Muscle of arm (tissue), 12 donors: ENCODE results near the gene EXD3. TPM values are rescaled to one million over a fixed set of nuclear protein-coding genes. Genes with fewer than 3 reads are reported as not detected.
"Not testable (repeated sequence)": the region's sequence is repeated elsewhere in the genome, so short reads cannot be mapped to it uniquely, and the experiment has no call there.

Experiments
- DNase-seq: peaks from one replicate; pipeline ENCODE4 v3.0.0-alpha.2; 2013
- polyA plus RNA-seq, 12 donors: library from polyadenylated mRNA; unstranded; fragments of 120-200 nt; gene quantifications; one replicate each; pipeline ENCODE4 v1.2.1, GENCODE V29; 2013; ENCODE audit not compliant: insufficient read length in 12 of 12

EXD3 gene
- polyA plus RNA-seq, 12 donors: 6.7 to 21.6 (median 11.6) TPM; not detected in 1

DNA sequence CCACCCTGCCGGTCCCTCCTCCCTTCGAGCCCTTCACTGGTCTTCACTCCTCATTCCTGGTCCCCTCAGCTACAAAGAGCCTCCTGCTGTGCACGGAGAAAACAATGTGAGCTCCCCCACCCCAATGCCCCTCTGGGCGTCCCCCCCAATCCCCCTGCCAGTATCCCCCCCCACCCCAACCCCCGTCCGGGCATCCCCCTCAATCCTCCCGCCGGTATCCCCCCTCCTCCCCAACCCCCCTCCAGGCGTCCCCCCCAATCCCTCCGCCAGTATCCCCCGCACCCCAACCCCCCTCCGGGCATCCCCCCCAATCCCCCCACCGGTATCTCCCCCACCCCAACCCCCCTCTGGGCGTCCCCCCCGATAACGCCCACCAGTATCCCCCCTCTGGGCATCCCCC, 42.8 kb downstream of the EXD3 start:
- DNase-seq: no peak

GRCh38 chr9:137379761-137380161, 43.2 kb downstream of the EXD3 start:
- DNase-seq: no peak

GRCh38 chr9:137378688-137379410, 44.1 kb downstream of the EXD3 start:
- not testable (repeated sequence) for DNase-seq

- DNase-seq: no peak
These were observed 46.6 kb downstream of the EXD3 start for GRCh38 chr9:137376386-137376785.

DNA sequence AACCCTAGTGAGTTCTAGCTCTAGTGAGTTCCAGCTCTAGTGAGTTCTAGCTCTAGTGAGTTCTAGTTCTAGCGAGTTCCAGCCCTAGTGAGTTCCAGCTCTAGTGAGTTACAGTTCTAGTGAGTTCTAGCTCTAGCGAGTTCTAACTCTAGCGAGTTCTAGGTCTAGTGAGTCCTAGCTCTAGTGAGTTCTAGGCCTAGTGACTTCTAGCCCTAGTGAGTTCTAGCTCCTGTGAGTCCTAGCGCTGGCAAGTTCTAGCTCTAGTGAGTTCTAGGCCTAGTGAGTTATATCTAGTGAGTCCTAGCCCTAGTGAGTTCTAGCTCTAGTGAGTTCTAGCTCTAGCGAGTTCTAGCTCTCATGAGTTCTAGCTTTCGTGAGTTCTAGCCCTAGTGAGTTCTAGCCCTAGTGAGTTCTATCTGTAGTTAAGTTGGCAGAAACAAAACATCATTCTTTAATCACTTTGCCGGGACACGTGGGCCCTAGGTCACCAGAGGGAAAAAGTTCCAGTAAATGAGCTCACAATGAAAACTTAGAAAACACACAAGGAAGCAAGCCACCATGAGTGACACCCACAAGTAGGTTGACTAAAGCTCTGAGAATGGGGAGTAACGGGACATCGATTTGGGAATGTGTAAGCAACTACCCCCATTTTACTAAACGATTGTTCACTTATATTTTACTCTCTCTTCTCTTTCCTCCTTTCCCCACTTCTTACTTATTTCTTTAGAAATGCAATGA, 47.5 kb downstream of the EXD3 start:
- no peak for DNase-seq

- DNase-seq: no peak
These were observed 48.7 kb downstream of the EXD3 start for GRCh38 chr9:137374131-137374845.

DNA sequence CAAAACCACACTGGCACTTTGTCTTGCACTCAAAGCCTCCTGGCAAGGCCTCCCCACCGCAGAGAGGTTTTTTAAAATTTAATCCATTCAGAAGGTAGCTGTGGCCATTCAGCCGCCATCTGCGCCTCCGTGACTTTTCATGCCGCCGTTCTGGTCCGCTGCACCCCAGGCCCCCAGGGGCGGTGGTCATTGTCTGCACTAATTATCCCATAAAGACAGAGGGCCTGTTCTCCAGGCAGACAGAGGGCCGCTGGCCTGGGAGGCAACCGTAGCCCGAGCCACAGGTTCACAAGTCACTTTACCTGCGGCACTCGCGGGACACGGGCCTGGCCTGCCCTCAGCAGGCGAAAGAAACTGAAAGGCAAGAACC, 49.4 kb downstream of the EXD3 start:
- no peak for DNase-seq

GRCh38 chr9:137372693-137373610, 50.0 kb downstream of the EXD3 start:
- no peak for DNase-seq

DNA sequence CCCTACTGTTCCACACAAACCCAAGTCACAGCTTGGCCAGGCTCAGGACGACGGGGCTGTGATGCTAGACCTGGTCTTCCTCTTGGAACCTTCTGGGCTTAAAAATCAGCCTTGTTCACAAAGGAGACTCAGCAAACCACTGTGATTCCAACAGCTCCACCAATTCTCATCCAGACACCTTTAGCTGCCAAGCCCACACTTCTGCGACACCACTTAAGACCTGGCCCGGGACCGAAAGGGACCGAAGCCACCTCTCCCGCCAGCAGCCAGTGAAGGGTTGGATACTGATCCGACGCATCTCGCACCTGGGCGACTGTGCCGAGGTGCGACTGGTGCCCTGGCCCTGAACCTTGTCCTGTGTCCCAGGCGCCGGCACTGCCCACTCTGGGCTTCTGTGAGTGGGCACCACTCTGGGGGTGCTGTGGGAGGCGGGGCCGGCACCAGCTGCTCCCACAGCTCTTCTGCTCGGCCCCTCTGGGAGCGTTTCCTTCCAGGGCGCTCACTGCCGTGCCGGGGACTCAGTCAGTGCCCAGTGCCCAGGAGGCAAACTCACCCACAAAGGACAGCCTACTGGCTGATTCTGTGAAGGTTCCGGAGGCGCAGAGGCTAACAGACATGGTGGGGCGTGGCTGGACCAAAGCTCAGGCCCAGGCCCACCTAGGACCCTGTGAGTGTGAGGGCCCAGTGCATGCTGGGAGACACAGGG, 50.9 kb downstream of the EXD3 start:
- no peak for DNase-seq

DNA sequence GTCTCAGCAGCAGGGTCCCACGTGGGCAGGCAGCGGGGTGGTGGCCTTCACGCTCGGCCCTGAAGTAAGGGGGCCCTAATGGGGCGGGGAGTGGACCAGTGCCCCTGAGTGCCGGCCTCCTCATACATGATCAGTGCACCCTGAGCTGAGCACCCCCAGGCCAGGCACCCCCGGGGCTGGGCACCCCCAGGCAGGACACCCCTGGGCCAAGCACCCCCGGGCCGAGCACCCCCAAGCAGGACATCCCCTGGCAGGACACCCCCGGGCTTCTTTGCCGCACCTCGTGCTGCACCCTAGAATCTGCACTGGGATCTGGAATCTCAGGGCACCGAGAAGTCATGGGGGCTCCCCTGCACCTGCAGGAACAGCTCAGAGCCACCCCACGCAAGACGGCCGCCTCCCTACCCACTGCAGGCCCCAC, 51.4 kb downstream of the EXD3 start:
- DNase-seq: no peak

DNA sequence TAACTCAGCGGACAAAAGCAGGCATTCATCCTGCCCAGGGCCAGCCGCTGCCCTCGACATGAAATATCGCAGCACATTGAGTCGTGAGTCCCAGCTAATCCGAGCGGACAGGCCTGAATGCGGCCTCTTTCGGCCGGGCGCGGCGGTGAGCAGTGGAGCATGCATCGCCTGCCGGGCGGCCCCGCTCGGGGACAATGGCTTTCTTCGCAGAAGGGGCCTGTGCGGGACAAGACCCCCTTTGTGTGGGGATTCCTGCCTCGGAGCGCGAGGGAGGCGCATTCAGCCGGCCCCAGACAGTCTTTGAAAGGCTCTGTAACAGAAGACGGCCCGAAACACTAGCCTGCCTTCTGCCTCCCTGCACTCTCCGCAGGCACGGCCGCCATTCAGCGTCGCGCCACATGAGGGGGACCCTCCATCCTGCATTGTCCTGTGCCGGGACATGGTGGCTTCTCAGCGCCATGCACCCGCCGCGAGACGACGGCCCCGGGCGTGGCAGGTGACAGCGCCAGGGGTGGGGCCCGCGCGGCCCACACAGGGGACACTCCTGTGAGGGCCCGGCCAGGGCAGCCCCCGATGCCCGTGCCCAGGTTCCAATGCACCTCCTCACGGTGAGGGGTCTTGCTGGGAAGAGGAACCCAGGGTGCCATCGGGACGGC, 52.0 kb downstream of the EXD3 start:
- DNase-seq: no peak

DNA sequence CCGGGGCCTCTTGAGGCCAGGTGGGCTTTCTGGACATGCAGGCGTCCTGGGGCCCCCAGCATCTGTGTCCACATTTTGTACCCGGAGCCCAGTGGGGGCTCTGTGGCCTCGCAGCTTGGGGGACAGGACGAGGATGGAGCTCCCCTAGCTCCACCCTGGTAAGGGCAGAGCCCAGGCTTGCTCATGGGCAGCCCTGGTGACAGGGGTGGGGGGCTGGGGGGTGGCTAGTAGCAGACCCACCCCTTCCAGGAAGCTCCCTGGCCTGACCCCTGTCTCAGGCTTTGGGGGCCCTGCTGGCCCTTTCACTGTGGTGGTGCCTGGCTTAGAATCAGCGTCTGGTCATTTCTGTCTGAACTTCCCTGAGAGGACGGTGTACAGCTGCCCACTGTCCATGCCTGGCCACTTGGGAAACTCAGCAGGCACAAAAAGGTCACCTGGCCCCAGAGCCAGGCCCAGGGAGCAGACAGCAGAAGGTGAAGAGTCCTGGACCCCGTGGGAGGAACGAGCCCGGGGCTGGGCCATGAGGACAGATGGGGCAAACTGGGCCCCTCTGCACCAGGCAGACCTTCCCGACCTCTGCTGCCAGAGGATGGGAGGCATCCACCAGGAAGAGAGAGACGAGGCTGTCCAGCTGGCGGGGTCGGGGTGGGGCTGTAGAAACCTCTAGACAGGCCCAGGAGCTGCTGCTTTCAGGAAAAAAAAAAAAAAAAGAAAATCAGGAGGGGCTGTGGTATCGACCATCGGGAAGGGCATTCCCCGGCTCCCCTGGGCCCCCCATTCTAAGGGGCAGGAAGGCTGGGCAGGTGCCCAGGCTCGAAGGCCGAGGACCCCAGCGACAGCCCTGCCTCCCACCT, 52.8 kb downstream of the EXD3 start:
- DNase-seq: no peak

- no peak for DNase-seq
These were observed 53.7 kb downstream of the EXD3 start for GRCh38 chr9:137369061-137369787.

DNA sequence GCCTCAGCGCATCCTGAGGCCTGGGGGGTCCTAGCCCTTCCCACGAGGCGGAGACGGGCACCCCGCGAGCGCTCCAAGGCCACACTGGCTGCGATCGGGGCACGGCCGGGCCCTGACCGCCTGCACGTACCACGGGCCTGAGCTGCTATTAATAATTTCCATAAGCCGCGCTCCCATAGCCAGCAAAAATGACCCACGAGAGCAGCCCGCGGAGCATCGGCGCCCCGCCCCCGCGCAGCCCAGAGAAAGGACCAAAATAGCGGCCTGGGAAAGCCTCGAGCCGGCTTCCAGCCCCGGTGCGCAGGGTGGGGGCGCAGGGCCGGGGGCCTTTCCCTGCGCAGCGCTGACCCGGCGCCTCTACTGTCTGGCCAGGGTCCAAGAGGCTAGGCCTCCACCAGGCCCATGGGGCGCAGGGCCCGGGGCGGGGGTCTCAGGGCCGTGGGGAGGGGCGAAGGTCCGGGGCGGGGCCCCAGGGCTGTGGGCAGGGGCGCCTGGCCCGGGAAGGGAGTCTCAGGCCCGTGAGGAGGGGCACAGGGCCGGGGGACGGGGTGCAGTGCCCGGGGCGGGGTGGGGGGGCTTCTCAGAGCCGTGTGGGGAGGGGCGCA, 54.4 kb downstream of the EXD3 start:
- DNase-seq: peak; percentile 51

GRCh38 chr9:137367506-137368430, 55.2 kb downstream of the EXD3 start:
- DNase-seq: no peak

GRCh38 chr9:137366891-137367381, 56.0 kb downstream of the EXD3 start:
- DNase-seq: no peak

- no peak for DNase-seq
These were observed 56.5 kb downstream of the EXD3 start for GRCh38 chr9:137366445-137366810.
